SK-N-SH (cell line): ENCODE results near the gene KLHL25. TPM values are rescaled to one million over a fixed set of nuclear protein-coding genes. Genes with fewer than 3 reads are reported as not detected.
"Not testable (repeated sequence)": the region's sequence is repeated elsewhere in the genome, so short reads cannot be mapped to it uniquely, and the experiment has no call there.

Experiments
- CTCF ChIA-PET: fragments of 300-600, 350-600 bp; formaldehyde crosslinking; extraction: SDS; loops from one replicate; lab custom pipeline; 2021; lab: Yijun Ruan, JAX
- POLR2A ChIA-PET: fragments of 350-600 bp; sonication (Branson Sonifier 250); formaldehyde crosslinking; extraction: SDS; loops from one replicate; lab custom pipeline; 2020; ENCODE audit warnings: antibody characterized with exemption, inconsistent platforms; lab: Yijun Ruan, JAX
- DNase-seq: peaks from one replicate; pipeline ENCODE4 v3.0.0; 2012
- H2AFZ ChIP-seq: fragments of 200-600 bp; sonication (generic); 2 replicates; pipeline ENCODE4 v1.8.1; 2016; ENCODE audit warnings: antibody characterized with exemption, mild to moderate bottlenecking, low read depth
- H3F3A ChIP-seq: fragments of 200-600 bp; sonication (generic); replicated peaks from 2 replicates; pipeline ENCODE3; 2016; ENCODE audit warnings: antibody characterized with exemption, mild to moderate bottlenecking; ENCODE audit not compliant: insufficient read depth
- H3K27ac ChIP-seq, 2 experiments: fragments of 200-500 bp in 1 of 2; fragments of 200-600 bp in 1 of 2; sonication (Bioruptor generic) in 1 of 2; sonication (generic), shearing (Covaris generic) in 1 of 2; 2 replicates each; pipeline versions ENCODE4 v1.5.1 to v1.6.1; 2014 to 2016; ENCODE audit warnings: low read depth in 2 of 2, inconsistent platforms in 1 of 2, low read length in 1 of 2, mild to moderate bottlenecking in 1 of 2, mixed read lengths in 1 of 2
- H3K27me3 ChIP-seq: fragments of 200-600 bp; sonication (generic), shearing (Covaris generic); 2 replicates; pipeline ENCODE4 v1.6.1; 2016; ENCODE audit warnings: mixed run types; ENCODE audit not compliant: insufficient read depth
- H3K36me3 ChIP-seq, 2 experiments: fragments of 200-500 bp in 1 of 2; fragments of 200-600 bp in 1 of 2; sonication (Bioruptor generic) in 1 of 2; sonication (generic) in 1 of 2; replicated peaks in 1 of 2; 2 replicates each; pipeline versions ENCODE3 to v1.5.1; 2014 to 2016; ENCODE audit warnings: low read length in 1 of 2, mild to moderate bottlenecking in 1 of 2; ENCODE audit not compliant: insufficient read depth in 2 of 2, control insufficient read depth in 1 of 2
- H3K4me1 ChIP-seq, 2 experiments: fragments of 200-500 bp in 1 of 2; fragments of 200-600 bp in 1 of 2; sonication (Bioruptor generic) in 1 of 2; sonication (generic), shearing (Covaris generic) in 1 of 2; 2 replicates each; pipeline versions ENCODE4 v1.5.1 to v1.6.1; 2014 to 2016; ENCODE audit warnings: low read depth in 1 of 2, low read length in 1 of 2, mixed run types in 1 of 2; ENCODE audit not compliant: insufficient read depth in 2 of 2, control insufficient read depth in 1 of 2
- H3K4me2 ChIP-seq: fragments of 200-600 bp; sonication (generic), shearing (Covaris generic); 2 replicates; pipeline ENCODE4 v1.6.1; 2017; ENCODE audit warnings: mixed run types
- H3K4me3 ChIP-seq, 2 experiments: fragments of 200-500 bp in 1 of 2; fragments of 200-600 bp in 1 of 2; sonication (Bioruptor generic) in 1 of 2; sonication (generic), shearing (Covaris generic) in 1 of 2; 2 replicates each; pipeline versions ENCODE4 v1.5.1 to v1.8.1; 2014 to 2016; ENCODE audit warnings: low read depth in 2 of 2, inconsistent platforms in 1 of 2, low read length in 1 of 2, mild to moderate bottlenecking in 1 of 2, mixed read lengths in 1 of 2, moderate library complexity in 1 of 2
- H3K79me2 ChIP-seq: fragments of 200-600 bp; sonication (generic); 2 replicates; pipeline ENCODE4 v1.8.1; 2017; ENCODE audit warnings: mild to moderate bottlenecking; ENCODE audit not compliant: insufficient read depth
- H3K9ac ChIP-seq: fragments of 200-600 bp; sonication (generic); 2 replicates; pipeline ENCODE4 v1.6.1; 2017; ENCODE audit warnings: mixed run types
- H3K9me2 ChIP-seq: fragments of 200-600 bp; sonication (generic); 2 replicates; pipeline ENCODE4 v1.6.1; 2017; ENCODE audit warnings: mixed run types
- H3K9me3 ChIP-seq: fragments of 200-600 bp; sonication (generic); 2 replicates; pipeline ENCODE4 v1.6.1; 2017; ENCODE audit warnings: mixed run types, mild to moderate bottlenecking, moderate library complexity
- H4K20me1 ChIP-seq: fragments of 200-600 bp; sonication (generic); 2 replicates; pipeline ENCODE4 v1.6.1; 2017; ENCODE audit warnings: mild to moderate bottlenecking, mixed run types; ENCODE audit not compliant: insufficient read depth
- EP300 ChIP-seq, 2 experiments: IDR thresholded peaks; 2 replicates each; pipeline versions ENCODE4 v1.4.0 to v1.6.1; 2012; ENCODE audit warnings: borderline replicate concordance in 1 of 2, low read depth in 1 of 2, low read length in 1 of 2
- EZH2phosphoT487 ChIP-seq: fragments of 200-600 bp; sonication (generic); IDR thresholded peaks from 2 replicates; pipeline ENCODE4 v1.6.1; 2017; ENCODE audit warnings: low read depth, mixed run types, mild to moderate bottlenecking, antibody characterized with exemption, moderate library complexity, borderline replicate concordance
- FOSL2 ChIP-seq: IDR thresholded peaks from 2 replicates; pipeline ENCODE4 v1.4.0; 2012; ENCODE audit warnings: low read depth, mild to moderate bottlenecking, moderate library complexity, borderline replicate concordance
- FOXJ3 ChIP-seq: sonication (generic); formaldehyde crosslinking; IDR thresholded peaks from 2 replicates; pipeline ENCODE4 v1.5.1; 2020; ENCODE audit warnings: mild to moderate bottlenecking, missing genetic modification reagents
- GABPA ChIP-seq: IDR thresholded peaks from 2 replicates; pipeline ENCODE4 v1.4.0; 2012; ENCODE audit warnings: low read depth, mild to moderate bottlenecking
- JUND ChIP-seq: IDR thresholded peaks from 2 replicates; pipeline ENCODE4 v1.4.0; 2012
- MXI1 ChIP-seq: IDR thresholded peaks from 2 replicates; pipeline ENCODE4 v1.6.1; 2012; ENCODE audit warnings: mild to moderate bottlenecking, low read depth, low read length, improper control_type of control experiment
- NFIC ChIP-seq: IDR thresholded peaks from 2 replicates; pipeline ENCODE4 v1.4.0; 2012; ENCODE audit warnings: borderline replicate concordance
- NRF1 ChIP-seq: IDR thresholded peaks from 2 replicates; pipeline ENCODE4 v1.6.1; 2012; ENCODE audit warnings: low read depth, mild to moderate bottlenecking, low read length
- RAD21 ChIP-seq: IDR thresholded peaks from 2 replicates; pipeline ENCODE4 v1.6.1; 2012; ENCODE audit warnings: mild to moderate bottlenecking, low read length
- RXRA ChIP-seq: IDR thresholded peaks from 2 replicates; pipeline ENCODE4 v1.4.0; 2012; ENCODE audit warnings: low read depth, mild to moderate bottlenecking, borderline replicate concordance
- SIN3A ChIP-seq: IDR thresholded peaks from 2 replicates; pipeline ENCODE4 v1.6.1; 2012; ENCODE audit warnings: low read depth, mild to moderate bottlenecking, low read length, moderate library complexity, borderline replicate concordance
- SMC3 ChIP-seq: IDR thresholded peaks from 2 replicates; pipeline ENCODE4 v1.6.1; 2012; ENCODE audit warnings: low read depth, low read length, improper control_type of control experiment
- TCF12 ChIP-seq: IDR thresholded peaks from 2 replicates; pipeline ENCODE4 v1.4.0; 2012
- YY1 ChIP-seq: IDR thresholded peaks from 2 replicates; pipeline ENCODE4 v1.4.0; 2012; ENCODE audit warnings: low read depth, mild to moderate bottlenecking
- WGBS: methylation state at CpG from one replicate; pipeline ENCODE4 v1.1.6; 2017; ENCODE audit warnings: low lambda C conversion rate; 5-methylcytosine and 5-hydroxymethylcytosine counted together
- polyA plus RNA-seq, 3 experiments: library from polyadenylated mRNA; depleted of rRNA; stranded (reverse); fragments of >200 nt; gene quantifications; 2 replicates each; pipeline ENCODE4 v1.2.3, GENCODE V29; 2012
- TF ChIP-seq, protein P1 (sequence below): fragments of 200-600 bp; sonication (generic); IDR thresholded peaks from 2 replicates; pipeline ENCODE4 v1.6.1; 2017; ENCODE audit warnings: antibody characterized with exemption, mild to moderate bottlenecking, moderate library complexity
- TF ChIP-seq, protein P2 (sequence below): fragments of 150-350 bp; IDR thresholded peaks from 2 replicates; pipeline ENCODE4 v1.6.1; 2016; ENCODE audit warnings: mild to moderate bottlenecking, low read depth, low read length
- TF ChIP-seq, protein P3 (sequence below): IDR thresholded peaks from 2 replicates; pipeline ENCODE4 v1.4.0; 2012; ENCODE audit warnings: low read depth, borderline replicate concordance

The KLHL25 gene
- polyA plus RNA-seq, 1 of the 3 experiments (the other 2 are of a cell fraction): 4.5 TPM

DNA sequence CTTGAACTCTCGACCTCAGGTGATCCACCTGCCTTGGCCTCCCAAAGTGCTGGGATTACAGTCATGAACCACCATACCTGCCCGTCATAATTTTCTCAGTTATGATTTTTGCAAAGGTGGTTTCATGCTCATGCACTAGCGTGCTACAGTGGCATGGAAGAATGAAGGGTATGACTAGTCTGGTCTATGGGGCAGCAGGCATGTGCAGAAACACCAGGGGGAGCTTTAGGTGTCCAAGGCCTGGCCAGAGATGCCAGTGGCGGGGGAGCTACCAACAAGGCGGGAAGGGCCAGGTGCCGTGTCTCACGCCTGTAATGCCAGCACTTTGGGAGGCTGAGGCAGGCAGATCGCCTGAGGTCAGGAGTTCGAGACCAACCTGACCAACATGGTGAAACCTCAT, 7.9 kb upstream of the KLHL25 start:
- H2AFZ ChIP-seq, H3K9ac ChIP-seq, H3K27ac ChIP-seq, H3K9me3 ChIP-seq, H3K79me2 ChIP-seq, POLR2A ChIA-PET, H3K4me2 ChIP-seq, H3K36me3 ChIP-seq, H3F3A ChIP-seq, H3K4me1 ChIP-seq, H3K4me3 ChIP-seq, H4K20me1 ChIP-seq, DNase-seq, H3K9me2 ChIP-seq, H3K27me3 ChIP-seq: not testable (repeated sequence)
- CTCF ChIA-PET: interaction anchor here (0.6 to 0.9 kb wide), 2 partner anchors 28 to 64 kb away, joined by 3 read pairs; no protein-coding TSS in a partner anchor
- TF ChIP-seq, protein P1, sequence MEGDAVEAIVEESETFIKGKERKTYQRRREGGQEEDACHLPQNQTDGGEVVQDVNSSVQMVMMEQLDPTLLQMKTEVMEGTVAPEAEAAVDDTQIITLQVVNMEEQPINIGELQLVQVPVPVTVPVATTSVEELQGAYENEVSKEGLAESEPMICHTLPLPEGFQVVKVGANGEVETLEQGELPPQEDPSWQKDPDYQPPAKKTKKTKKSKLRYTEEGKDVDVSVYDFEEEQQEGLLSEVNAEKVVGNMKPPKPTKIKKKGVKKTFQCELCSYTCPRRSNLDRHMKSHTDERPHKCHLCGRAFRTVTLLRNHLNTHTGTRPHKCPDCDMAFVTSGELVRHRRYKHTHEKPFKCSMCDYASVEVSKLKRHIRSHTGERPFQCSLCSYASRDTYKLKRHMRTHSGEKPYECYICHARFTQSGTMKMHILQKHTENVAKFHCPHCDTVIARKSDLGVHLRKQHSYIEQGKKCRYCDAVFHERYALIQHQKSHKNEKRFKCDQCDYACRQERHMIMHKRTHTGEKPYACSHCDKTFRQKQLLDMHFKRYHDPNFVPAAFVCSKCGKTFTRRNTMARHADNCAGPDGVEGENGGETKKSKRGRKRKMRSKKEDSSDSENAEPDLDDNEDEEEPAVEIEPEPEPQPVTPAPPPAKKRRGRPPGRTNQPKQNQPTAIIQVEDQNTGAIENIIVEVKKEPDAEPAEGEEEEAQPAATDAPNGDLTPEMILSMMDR: peak; percentile 28; the same call in 1 of the 2 replicates
- WGBS: 87% methylated on average over 9 of the region's 9 CpGs

DNA sequence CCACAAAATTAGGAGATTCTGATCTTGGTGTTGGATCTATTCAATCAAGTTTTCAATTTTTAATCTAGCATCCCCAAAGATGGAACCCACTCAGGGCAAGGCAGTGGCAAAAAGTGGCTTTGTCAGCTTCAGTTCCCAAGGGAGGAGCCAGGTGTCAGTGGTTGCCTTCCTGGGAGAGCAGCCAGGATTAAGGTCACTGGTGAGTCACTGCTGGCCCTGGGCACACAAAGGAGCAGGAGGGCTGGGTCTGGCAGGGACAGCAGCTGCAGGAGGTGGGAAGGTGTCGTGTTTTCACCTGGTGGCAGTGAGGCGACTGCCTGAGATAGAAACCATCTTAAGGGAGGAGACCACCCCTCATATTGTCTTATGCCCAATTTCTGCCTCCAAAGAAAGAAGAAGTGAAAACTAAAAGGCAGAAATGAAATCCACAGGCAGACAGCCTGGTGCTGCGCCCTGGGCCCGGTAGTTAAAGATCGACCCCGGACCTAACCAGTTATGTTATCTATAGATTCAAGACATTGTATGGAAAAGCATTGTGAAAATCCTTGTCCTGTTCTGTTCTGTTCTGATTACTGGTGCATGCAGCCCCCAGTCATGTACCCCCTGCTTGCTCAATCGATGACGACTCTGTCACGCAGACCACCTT, 5.9 kb upstream of the KLHL25 start:
- Histone ChIP-seq H3K4me1 (peaks cover 0 to 5% of the 10 kb centered on the region in 2 experiments; a peak in 1 of 4 replicates), H3K4me2 (no peak overlapping the region), H3F3A (no peaks in the 10 kb centered on the region), H3K36me3 (no peaks in the 10 kb centered on the region), H3K27me3 (no peaks in the 10 kb centered on the region), H3K79me2 (no peaks in the 10 kb centered on the region), H2AFZ (no peak overlapping the region), H3K27ac (no peak overlapping the region), H3K9me2 (no peaks in the 10 kb centered on the region), H3K9me3 (no peaks in the 10 kb centered on the region), H3K4me3 (no peak overlapping the region), H4K20me1 (no peaks in the 10 kb centered on the region), H3K9ac (no peak overlapping the region)
- CTCF ChIA-PET: interaction anchor here (0.7 to 1.3 kb wide), 4 partner anchors 25 to 44 kb away, joined by 3 to 9 read pairs (median 3); no protein-coding TSS in a partner anchor
- 85% methylated on average over 9 of the region's 9 CpGs for WGBS
- no peak for DNase-seq
- POLR2A ChIA-PET: interaction anchor here (0.7 kb wide), 1 partner anchor 24 kb away, joined by 3 read pairs; no protein-coding TSS in a partner anchor
- TF ChIP-seq NFIC (peak; percentile 55), FOXJ3 (CRISPR knock-in tag) (no peak), YY1 (no peak), MXI1 (no peak), TCF12 (peak; percentile 25; the same call in 1 of the 2 replicates), FOSL2 (peak; percentile 51; the same call in 1 of the 2 replicates), EP300 (IDR thresholded peaks at IDR 0.05; ENCODE audit: borderline replicate concordance in 1 of 2, low read depth in 1 of 2, low read length in 1 of 2) (no peak), NRF1 (no peak), RAD21 (peak; percentile 41), EZH2phosphoT487 (no peak), JUND (peak; percentile 21; the same call in 1 of the 2 replicates), SMC3 (no peak), RXRA (peak; percentile 41; the same call in 1 of the 2 replicates), GABPA (no peak), SIN3A (no peak)
- TF ChIP-seq, protein P2, sequence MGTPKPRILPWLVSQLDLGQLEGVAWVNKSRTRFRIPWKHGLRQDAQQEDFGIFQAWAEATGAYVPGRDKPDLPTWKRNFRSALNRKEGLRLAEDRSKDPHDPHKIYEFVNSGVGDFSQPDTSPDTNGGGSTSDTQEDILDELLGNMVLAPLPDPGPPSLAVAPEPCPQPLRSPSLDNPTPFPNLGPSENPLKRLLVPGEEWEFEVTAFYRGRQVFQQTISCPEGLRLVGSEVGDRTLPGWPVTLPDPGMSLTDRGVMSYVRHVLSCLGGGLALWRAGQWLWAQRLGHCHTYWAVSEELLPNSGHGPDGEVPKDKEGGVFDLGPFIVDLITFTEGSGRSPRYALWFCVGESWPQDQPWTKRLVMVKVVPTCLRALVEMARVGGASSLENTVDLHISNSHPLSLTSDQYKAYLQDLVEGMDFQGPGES: no peak
- TF ChIP-seq, protein P3, sequence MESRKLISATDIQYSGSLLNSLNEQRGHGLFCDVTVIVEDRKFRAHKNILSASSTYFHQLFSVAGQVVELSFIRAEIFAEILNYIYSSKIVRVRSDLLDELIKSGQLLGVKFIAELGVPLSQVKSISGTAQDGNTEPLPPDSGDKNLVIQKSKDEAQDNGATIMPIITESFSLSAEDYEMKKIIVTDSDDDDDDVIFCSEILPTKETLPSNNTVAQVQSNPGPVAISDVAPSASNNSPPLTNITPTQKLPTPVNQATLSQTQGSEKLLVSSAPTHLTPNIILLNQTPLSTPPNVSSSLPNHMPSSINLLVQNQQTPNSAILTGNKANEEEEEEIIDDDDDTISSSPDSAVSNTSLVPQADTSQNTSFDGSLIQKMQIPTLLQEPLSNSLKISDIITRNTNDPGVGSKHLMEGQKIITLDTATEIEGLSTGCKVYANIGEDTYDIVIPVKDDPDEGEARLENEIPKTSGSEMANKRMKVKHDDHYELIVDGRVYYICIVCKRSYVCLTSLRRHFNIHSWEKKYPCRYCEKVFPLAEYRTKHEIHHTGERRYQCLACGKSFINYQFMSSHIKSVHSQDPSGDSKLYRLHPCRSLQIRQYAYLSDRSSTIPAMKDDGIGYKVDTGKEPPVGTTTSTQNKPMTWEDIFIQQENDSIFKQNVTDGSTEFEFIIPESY: no peak
- TF ChIP-seq, protein P1: peak; percentile 21; the same call in 1 of the 2 replicates
